NB4 (cell line): ENCODE measurements around the gene NPAS2.
A peak's percentile ranks its signal among the peaks of the same experiment; 100 is the strongest.

Experiments
- DNase-seq: peaks from one replicate; pipeline ENCODE4 v3.0.0; 2010; ENCODE audit warnings: low read depth
- H3K4me3 ChIP-seq: one replicate; pipeline ENCODE4 v1.5.1; 2011; ENCODE audit warnings: mild to moderate bottlenecking, low read depth, low read length, moderate library complexity
- CTCF ChIP-seq: IDR thresholded peaks from one replicate; pipeline ENCODE4 v1.5.1; 2012; ENCODE audit warnings: low read depth, low read length
- MAX ChIP-seq: IDR thresholded peaks from 2 replicates; pipeline ENCODE4 v1.6.1; 2011; ENCODE audit warnings: low read depth, low read length
- MYC ChIP-seq: IDR thresholded peaks from 2 replicates; pipeline ENCODE4 v1.6.1; 2011; ENCODE audit warnings: low read depth, low read length
- POLR2A ChIP-seq: IDR thresholded peaks from 2 replicates; pipeline ENCODE4 v1.6.1; 2011; ENCODE audit warnings: mild to moderate bottlenecking; ENCODE audit not compliant: insufficient read length; ENCODE audit errors: extremely low read depth

The NPAS2 gene

DNA sequence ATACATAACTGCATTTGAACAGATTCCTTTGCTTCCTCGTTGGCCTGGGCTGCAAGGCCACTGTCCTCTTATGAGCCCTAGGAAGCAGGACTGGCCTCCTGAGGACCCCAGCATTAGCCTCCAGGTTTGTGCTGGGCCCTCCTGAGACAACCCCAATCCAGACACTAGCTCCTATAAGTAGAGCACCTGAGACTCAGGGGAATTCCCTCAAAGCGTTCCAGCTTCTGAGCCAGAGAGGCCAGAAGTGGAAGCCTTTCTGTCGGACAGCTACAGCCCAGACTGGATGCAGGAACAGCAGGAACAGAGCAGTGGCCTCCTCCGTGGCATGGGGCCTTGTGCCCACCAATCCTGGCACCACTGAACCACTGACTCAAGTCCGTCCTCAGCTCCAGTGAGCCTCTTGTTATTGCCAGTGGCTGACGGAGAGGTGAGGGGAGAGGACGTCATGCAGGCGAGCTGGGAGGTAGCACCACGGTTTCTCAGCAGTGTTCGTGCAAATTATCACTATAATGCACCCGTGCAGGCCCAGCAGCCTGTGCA, 67.2 kb downstream of the NPAS2 start:
- no peak for DNase-seq
- TF ChIP-seq MYC: no peak
- no peak for TF ChIP-seq MAX
- no peak for TF ChIP-seq CTCF
- no peak for TF ChIP-seq POLR2A
- no peak overlapping the region for H3K4me3 ChIP-seq

DNA sequence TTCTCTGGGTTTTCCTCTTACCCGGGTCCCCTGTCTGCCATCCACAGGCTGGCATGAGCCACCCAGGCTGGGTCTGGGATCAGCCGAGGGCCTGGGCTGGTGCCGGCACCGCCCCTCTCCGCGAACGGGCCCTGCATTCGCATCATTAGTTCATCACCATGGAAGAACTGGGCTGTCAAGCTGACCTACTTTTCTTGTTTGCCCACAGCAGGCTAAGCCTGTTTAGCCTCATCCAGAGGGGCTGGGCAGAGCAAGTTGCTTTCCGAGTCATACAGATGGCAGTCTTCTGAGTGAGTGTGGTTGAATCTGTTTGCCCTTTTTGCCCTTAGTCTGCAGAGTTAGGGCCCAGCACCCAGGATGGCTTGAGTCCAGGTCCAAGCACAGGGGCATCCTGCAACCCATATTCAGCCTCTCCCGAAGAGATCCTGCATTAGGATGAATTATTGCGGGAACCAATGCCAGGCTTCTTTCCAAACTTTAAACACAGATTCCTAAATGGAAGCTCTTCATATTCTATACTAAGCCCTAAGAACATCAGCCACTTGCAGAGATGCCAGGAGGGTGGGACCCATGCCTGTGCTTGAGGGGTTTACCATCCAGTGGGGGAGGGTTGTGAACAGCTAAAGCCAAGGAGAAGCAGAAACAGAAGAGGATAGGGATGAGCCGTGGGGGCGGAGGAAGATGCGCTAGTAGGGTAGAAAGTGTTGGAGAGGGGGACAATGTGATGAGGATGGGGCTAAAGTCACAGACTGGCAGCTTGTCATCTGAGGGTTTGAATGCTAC, 68.0 kb downstream of the NPAS2 start:
- no peak overlapping the region for H3K4me3 ChIP-seq
- no peak for DNase-seq
- TF ChIP-seq MAX (no peak), POLR2A (no peak), MYC (no peak), CTCF (no peak)

GRCh38 chr2:100888601-100889000, 68.7 kb downstream of the NPAS2 start:
- no peak overlapping the region for H3K4me3 ChIP-seq
- no peak for DNase-seq
- TF ChIP-seq CTCF: no peak
- no peak for TF ChIP-seq POLR2A
- TF ChIP-seq MAX: no peak
- no peak for TF ChIP-seq MYC

DNA sequence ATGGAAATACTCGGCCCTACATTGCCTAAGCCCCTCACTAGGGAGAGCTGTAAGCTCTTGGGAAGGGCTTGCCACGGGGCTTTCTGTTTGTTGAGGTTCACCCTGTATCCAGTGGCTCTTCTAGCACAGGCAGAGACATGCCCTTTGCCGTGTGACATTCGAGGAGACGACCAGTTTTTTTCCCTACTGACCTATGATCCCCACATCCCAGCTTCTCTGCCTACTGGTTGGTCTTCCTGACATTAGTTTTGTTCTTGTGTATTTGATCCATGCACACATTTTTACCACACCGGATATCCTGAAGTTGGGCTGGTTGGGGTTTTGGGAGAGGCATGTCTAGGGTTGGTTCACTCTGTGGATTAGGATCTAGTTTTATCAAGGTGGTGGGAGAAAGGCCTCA, 69.3 kb downstream of the NPAS2 start:
- TF ChIP-seq POLR2A: no peak
- no peak for TF ChIP-seq MAX
- TF ChIP-seq MYC: no peak
- TF ChIP-seq CTCF: no peak
- no peak overlapping the region for H3K4me3 ChIP-seq
- DNase-seq: no peak

DNA sequence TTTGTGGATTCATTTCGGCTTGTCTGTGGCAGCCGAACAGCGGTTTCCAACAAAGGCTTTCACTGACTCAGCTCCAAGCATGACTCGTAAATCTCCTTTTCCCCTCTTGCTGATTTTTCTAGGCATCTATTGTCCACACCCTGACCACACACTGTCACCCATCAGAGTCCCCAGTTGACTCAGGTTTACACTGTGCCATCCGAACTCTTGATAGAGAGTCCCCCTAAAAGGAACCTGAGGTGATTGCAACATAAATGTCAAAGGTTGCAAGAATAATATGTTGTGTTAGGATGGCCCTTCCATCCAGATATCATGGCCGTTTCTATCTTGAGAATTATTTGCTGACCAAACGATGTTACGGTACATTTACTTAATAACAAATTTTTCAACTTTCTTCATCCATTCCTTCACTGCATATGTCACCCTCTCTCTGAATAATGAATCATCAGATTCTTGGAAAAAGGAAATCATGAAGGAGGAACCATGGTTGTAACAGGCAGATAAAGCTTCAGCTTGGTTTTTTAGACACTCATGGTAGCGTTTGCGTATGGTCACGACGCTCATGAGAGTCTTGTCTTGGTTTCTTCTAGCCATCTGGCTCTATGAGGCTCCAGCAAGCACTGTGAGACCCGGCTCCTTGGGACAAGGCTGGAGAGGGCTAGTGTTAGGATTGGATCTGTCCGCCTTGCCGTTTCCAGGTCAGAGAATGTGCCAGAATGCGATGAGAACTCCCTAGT, 72.1 kb downstream of the NPAS2 start:
- TF ChIP-seq MAX: no peak
- no peak for TF ChIP-seq CTCF
- no peak for TF ChIP-seq POLR2A
- TF ChIP-seq MYC: no peak
- DNase-seq: peak; percentile 63
- H3K4me3 ChIP-seq: no peak overlapping the region
